IPS-18a (cell line): ENCODE data around the gene STARD4.

Experiments used
- H3K27ac ChIP-seq: one replicate; pipeline ENCODE4 v1.5.1; 2013; ENCODE audit warnings: low read length
- H3K27me3 ChIP-seq: one replicate; pipeline ENCODE4 v1.6.1; 2013; ENCODE audit warnings: mild to moderate bottlenecking, low read length; ENCODE audit not compliant: control insufficient read depth, insufficient read depth
- H3K36me3 ChIP-seq: one replicate; pipeline ENCODE4 v1.6.1; 2013; ENCODE audit warnings: low read depth, low read length; ENCODE audit not compliant: control insufficient read depth
- H3K4me1 ChIP-seq: one replicate; pipeline ENCODE4 v1.6.1; 2013; ENCODE audit warnings: low read depth, low read length; ENCODE audit not compliant: control insufficient read depth
- H3K4me3 ChIP-seq: one replicate; pipeline ENCODE4 v1.5.1; 2013; ENCODE audit warnings: low read length
- H3K9ac ChIP-seq: one replicate; pipeline ENCODE4 v1.6.1; 2013; ENCODE audit warnings: mild to moderate bottlenecking, low read length, moderate library complexity
- H3K9me3 ChIP-seq: one replicate; pipeline ENCODE4 v1.6.1; 2013; ENCODE audit warnings: low read depth, low read length; ENCODE audit not compliant: control insufficient read depth

Gene STARD4

DNA sequence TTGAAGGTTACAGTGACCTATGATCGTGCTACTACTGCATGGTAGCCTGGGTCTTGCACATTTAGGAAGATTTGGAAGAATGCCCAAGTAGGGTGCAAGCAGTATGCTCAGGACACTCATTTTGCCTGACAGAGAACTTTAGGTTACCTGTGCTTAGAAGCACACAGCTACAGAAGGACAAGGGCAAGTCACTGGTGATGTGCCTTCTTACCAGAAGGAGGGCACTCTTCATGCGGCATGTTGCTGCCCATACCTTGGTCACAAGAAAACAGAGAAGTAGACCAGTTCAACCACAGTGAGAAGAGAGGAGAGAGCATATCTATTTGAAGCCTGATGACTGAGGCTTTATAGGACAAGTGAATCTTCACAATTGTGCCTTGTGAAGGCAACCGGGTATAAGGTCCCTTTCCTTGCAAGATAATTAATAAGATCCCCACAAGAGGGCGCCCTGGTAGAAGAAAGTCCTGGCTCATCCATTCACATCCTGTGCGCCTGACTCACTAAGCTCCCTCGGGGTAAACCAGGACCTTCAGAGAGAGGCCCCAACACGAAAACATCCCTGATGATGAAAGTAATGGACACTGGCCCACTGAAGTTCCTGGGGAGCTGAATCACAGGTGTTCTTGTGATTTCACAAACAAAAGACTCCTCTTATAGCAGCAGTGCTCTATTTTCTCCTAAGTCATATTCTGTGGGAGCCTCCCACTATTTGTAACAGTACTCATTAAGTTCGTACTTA is 38.1 kb upstream of the STARD4 start:
- H3K36me3 ChIP-seq = no peaks in the 10 kb centered on the region
- no peaks in the 10 kb centered on the region for H3K9me3 ChIP-seq
- peaks cover 27% of the 10 kb centered on the region for H3K4me1 ChIP-seq
- no peak overlapping the region for H3K9ac ChIP-seq
- H3K27ac ChIP-seq = no peak overlapping the region
- H3K27me3 ChIP-seq = no peaks in the 10 kb centered on the region
- no peak overlapping the region for H3K4me3 ChIP-seq

GRCh38 chr5:111548992-111549649 is 36.8 kb upstream of the STARD4 start:
- Histone ChIP-seq H3K27ac (no peak overlapping the region), H3K4me1 (peaks cover 27% of the 10 kb centered on the region)

DNA sequence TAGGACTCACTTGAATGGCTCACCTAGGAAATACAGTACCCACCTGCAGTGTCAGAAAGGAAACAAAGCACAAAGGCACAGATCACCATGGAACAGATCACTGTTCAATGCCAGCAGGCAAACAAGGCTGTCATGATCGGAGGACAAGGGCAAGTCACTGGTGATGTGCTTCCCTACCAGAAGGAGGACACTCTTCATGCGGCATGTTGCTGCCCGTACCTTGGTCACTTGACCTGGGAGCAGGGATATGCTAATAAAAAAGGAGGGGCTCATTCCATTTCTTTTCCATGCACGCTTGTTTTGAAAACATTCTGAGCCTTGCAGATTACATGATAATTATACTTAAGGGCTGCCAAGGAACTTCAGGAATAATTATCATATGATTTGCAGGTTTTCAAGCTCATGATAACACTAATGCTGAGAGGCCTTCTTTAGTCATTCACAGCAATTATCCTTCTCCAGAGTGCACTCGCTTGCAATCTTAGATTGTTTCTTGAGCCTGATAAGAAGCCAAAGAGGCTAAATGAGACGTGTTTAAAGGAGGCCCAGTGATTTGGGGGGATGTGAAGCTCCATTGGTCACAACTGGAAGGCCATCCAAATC is 36.1 kb upstream of the STARD4 start:
- H3K4me3 ChIP-seq = no peak overlapping the region
- H3K9ac ChIP-seq = no peak overlapping the region
- H3K27me3 ChIP-seq = no peaks in the 10 kb centered on the region
- H3K36me3 ChIP-seq = no peaks in the 10 kb centered on the region
- no peak overlapping the region for H3K27ac ChIP-seq
- peaks cover 27% of the 10 kb centered on the region for H3K4me1 ChIP-seq
- H3K9me3 ChIP-seq = no peaks in the 10 kb centered on the region

More at GRCh38 chr5:111548992-111549649, 36.8 kb upstream of the STARD4 start:
- H3K9me3 ChIP-seq = no peaks in the 10 kb centered on the region
- H3K27me3 ChIP-seq = no peaks in the 10 kb centered on the region
- no peak overlapping the region for H3K9ac ChIP-seq
- H3K36me3 ChIP-seq = no peaks in the 10 kb centered on the region
- H3K4me3 ChIP-seq = no peak overlapping the region

GRCh38 chr5:111545031-111545430 is 32.7 kb upstream of the STARD4 start:
- Histone ChIP-seq H3K9ac (no peak overlapping the region), H3K9me3 (no peaks in the 10 kb centered on the region), H3K4me3 (no peak overlapping the region), H3K27me3 (no peaks in the 10 kb centered on the region), H3K27ac (no peak overlapping the region), H3K4me1 (no peaks in the 10 kb centered on the region), H3K36me3 (no peaks in the 10 kb centered on the region)

GRCh38 chr5:111537141-111538024 is 25.0 kb upstream of the STARD4 start:
- Histone ChIP-seq H3K27ac (no peak overlapping the region), H3K36me3 (no peaks in the 10 kb centered on the region)

GRCh38 chr5:111535879-111536549 is 23.7 kb upstream of the STARD4 start:
- Histone ChIP-seq H3K36me3 (no peaks in the 10 kb centered on the region), H3K27ac (no peak overlapping the region), H3K4me3 (no peak overlapping the region), H3K27me3 (no peaks in the 10 kb centered on the region), H3K9ac (no peak overlapping the region), H3K9me3 (no peaks in the 10 kb centered on the region), H3K4me1 (no peaks in the 10 kb centered on the region)

More at GRCh38 chr5:111537141-111538024, 25.0 kb upstream of the STARD4 start:
- Histone ChIP-seq H3K4me3 (no peak overlapping the region), H3K9ac (no peak overlapping the region), H3K9me3 (no peaks in the 10 kb centered on the region), H3K4me1 (no peaks in the 10 kb centered on the region), H3K27me3 (no peaks in the 10 kb centered on the region)

GRCh38 chr5:111532886-111533582 is 20.7 kb upstream of the STARD4 start:
- H3K9me3 ChIP-seq = no peaks in the 10 kb centered on the region
- H3K4me1 ChIP-seq = no peaks in the 10 kb centered on the region
- H3K9ac ChIP-seq = no peak overlapping the region
- no peaks in the 10 kb centered on the region for H3K27me3 ChIP-seq
- H3K36me3 ChIP-seq = no peaks in the 10 kb centered on the region
- H3K4me3 ChIP-seq = no peak overlapping the region
- no peak overlapping the region for H3K27ac ChIP-seq

DNA sequence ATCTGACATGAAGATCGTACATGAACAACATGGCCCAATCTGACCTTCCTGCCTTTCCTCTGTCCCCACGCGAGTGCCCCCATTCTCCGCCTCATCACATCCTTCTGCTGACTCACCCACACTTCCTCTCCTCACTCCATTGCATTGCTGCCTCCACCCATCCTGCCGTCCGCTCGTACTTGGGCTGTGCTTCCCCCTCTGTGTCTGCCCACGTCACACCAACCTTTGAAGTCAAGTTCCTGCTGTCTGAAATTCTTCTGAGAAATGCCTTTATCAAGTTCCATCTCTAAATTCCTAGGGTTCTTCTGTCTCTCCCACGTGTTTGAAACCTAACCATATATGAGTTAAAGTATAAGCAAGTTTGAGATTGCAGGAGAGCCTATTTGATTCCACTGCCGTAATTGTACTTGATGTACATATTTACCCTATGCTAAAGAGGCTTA is 18.0 kb upstream of the STARD4 start:
- Histone ChIP-seq H3K27me3 (no peaks in the 10 kb centered on the region), H3K27ac (no peak overlapping the region), H3K9ac (no peak overlapping the region), H3K4me1 (no peaks in the 10 kb centered on the region), H3K4me3 (no peak overlapping the region), H3K36me3 (no peaks in the 10 kb centered on the region), H3K9me3 (no peaks in the 10 kb centered on the region)

- H3K9me3 ChIP-seq = no peaks in the 10 kb centered on the region
- H3K27me3 ChIP-seq = no peaks in the 10 kb centered on the region
- H3K4me3 ChIP-seq = no peak overlapping the region
- H3K36me3 ChIP-seq = no peaks in the 10 kb centered on the region
- no peak overlapping the region for H3K27ac ChIP-seq
- no peaks in the 10 kb centered on the region for H3K4me1 ChIP-seq
- no peak overlapping the region for H3K9ac ChIP-seq
Measured at GRCh38 chr5:111528056-111528455, 15.7 kb upstream of the STARD4 start.

DNA sequence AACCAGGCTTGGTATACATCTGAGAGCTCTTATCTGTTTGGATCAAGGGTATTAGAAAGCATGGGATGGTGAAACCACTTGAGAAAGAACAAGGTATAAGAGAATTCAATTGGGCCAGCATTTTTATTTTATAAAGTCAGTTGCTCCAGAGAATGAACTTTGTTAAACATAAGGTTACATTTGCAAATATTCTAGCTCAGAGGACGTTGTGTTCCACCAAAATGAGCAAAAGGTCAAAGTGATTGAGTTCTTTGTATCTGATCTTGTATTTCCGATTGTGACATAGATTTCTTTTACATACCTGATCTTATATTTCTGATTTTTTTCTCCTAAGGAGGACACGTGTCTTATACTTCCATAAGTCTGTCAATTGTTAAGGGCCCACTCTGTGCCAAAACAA is 8.6 kb upstream of the STARD4 start:
- no peaks in the 10 kb centered on the region for H3K9me3 ChIP-seq
- no peak overlapping the region for H3K9ac ChIP-seq
- no peaks in the 10 kb centered on the region for H3K4me1 ChIP-seq
- no peaks in the 10 kb centered on the region for H3K36me3 ChIP-seq
- H3K27ac ChIP-seq = no peak overlapping the region
- no peak overlapping the region for H3K4me3 ChIP-seq
- no peaks in the 10 kb centered on the region for H3K27me3 ChIP-seq
